HEK293 (cell line): Measurements from ENCODE around the gene CFAP90.
A peak's percentile ranks its signal among the peaks of the same experiment; 100 is the strongest.

Source experiments
- CTCF ChIA-PET: fragments of 350-600 bp; formaldehyde crosslinking; extraction: SDS; loops from one replicate; lab custom pipeline; 2021; ENCODE audit warnings: antibody characterized with exemption; lab: Yijun Ruan, JAX
- POLR2A ChIA-PET: fragments of 300-600 bp; formaldehyde crosslinking; extraction: SDS; loops from one replicate; lab custom pipeline; 2020; ENCODE audit warnings: antibody characterized with exemption, inconsistent platforms; lab: Yijun Ruan, JAX
- H3K27ac ChIP-seq: fragments of 200-500 bp; sonication (Bioruptor generic); 2 replicates; pipeline ENCODE4 v1.5.1; 2014; ENCODE audit warnings: low read depth, low read length, control low read depth, inconsistent platforms; ENCODE audit errors: extremely low read depth
- H3K36me3 ChIP-seq, 2 experiments: fragments of 200-500 bp in 1 of 2; sonication (Bioruptor generic) in 1 of 2; 1 replicate in 1 of 2; 2 replicates in 1 of 2; pipeline ENCODE4 v1.5.1; 2014 to 2017; ENCODE audit warnings: inconsistent platforms in 2 of 2, low read length in 2 of 2; ENCODE audit not compliant: control insufficient read depth in 2 of 2, insufficient read depth in 1 of 2
- H3K4me1 ChIP-seq: fragments of 200-500 bp; sonication (Bioruptor generic); 2 replicates; pipeline ENCODE4 v1.5.1; 2014; ENCODE audit warnings: mild to moderate bottlenecking, low read length, inconsistent platforms; ENCODE audit not compliant: control insufficient read depth, insufficient read depth
- H3K4me3 ChIP-seq: 2 replicates; pipeline ENCODE4 v1.5.1; 2011; ENCODE audit warnings: low read depth, mild to moderate bottlenecking, control low read depth, low read length, moderate library complexity
- H3K9me3 ChIP-seq: fragments of 200-500 bp; sonication (Bioruptor generic); 2 replicates; pipeline ENCODE4 v1.5.1; 2014; ENCODE audit warnings: low read depth, low read length, inconsistent platforms; ENCODE audit not compliant: control insufficient read depth, insufficient read depth
- EGR2 ChIP-seq: fragments of 450-650 bp; formaldehyde crosslinking; IDR thresholded peaks from 2 replicates; pipeline ENCODE4 v1.5.1; 2016; ENCODE audit warnings: low read depth, missing biosample characterization, missing genetic modification characterization
- HOXA7 ChIP-seq: sonication (generic); formaldehyde crosslinking; IDR thresholded peaks from 2 replicates; pipeline ENCODE4 v1.8.1; 2022; ENCODE audit warnings: missing genetic modification reagents, borderline replicate concordance
- PRDM1 ChIP-seq: fragments of 450-650 bp; formaldehyde crosslinking; IDR thresholded peaks from 2 replicates; pipeline ENCODE4; 2016; ENCODE audit warnings: missing biosample characterization, missing genetic modification characterization
- REPIN1 ChIP-seq: fragments of 450-650 bp; formaldehyde crosslinking; IDR thresholded peaks from 2 replicates; pipeline ENCODE4 v1.5.1; 2017; ENCODE audit warnings: missing biosample characterization, missing genetic modification characterization, low read depth
- ZBTB21 ChIP-seq: fragments of 450-650 bp; formaldehyde crosslinking; IDR thresholded peaks from 2 replicates; pipeline ENCODE4 v1.5.1; 2017; ENCODE audit warnings: missing biosample characterization, missing genetic modification characterization
- ZEB2 ChIP-seq: fragments of 450-650 bp; formaldehyde crosslinking; IDR thresholded peaks from 2 replicates; pipeline ENCODE4 v1.5.1; 2016; ENCODE audit warnings: missing biosample characterization, missing genetic modification characterization
- ZFP37 ChIP-seq: fragments of 450-650 bp; formaldehyde crosslinking; IDR thresholded peaks from 2 replicates; pipeline ENCODE4 v1.5.1; 2016; ENCODE audit warnings: missing biosample characterization, missing genetic modification characterization
- ZNF10 ChIP-seq: fragments of 450-650 bp; formaldehyde crosslinking; IDR thresholded peaks from 2 replicates; pipeline ENCODE4 v1.5.1; 2017; ENCODE audit warnings: missing biosample characterization, missing genetic modification characterization
- ZNF112 ChIP-seq: fragments of 450-650 bp; formaldehyde crosslinking; IDR thresholded peaks from 2 replicates; pipeline ENCODE4 v1.5.0; 2017; ENCODE audit warnings: missing biosample characterization, missing genetic modification characterization
- ZNF132 ChIP-seq: fragments of 450-650 bp; formaldehyde crosslinking; IDR thresholded peaks from 2 replicates; pipeline ENCODE4 v1.5.1; 2017; ENCODE audit warnings: missing biosample characterization, missing genetic modification characterization, borderline replicate concordance
- ZNF146 ChIP-seq: fragments of 450-650 bp; formaldehyde crosslinking; IDR thresholded peaks from 2 replicates; pipeline ENCODE4 v1.5.1; 2016; ENCODE audit warnings: missing biosample characterization, missing genetic modification characterization
- ZNF214 ChIP-seq: fragments of 450-650 bp; formaldehyde crosslinking; IDR thresholded peaks from 2 replicates; pipeline ENCODE4 v1.5.1; 2017; ENCODE audit warnings: missing biosample characterization, mild to moderate bottlenecking, missing genetic modification characterization, borderline replicate concordance
- ZNF223 ChIP-seq: fragments of 450-650 bp; formaldehyde crosslinking; IDR thresholded peaks from 2 replicates; pipeline ENCODE4 v1.5.1; 2016; ENCODE audit warnings: missing biosample characterization, missing genetic modification characterization
- ZNF23 ChIP-seq: fragments of 450-650 bp; formaldehyde crosslinking; IDR thresholded peaks from 2 replicates; pipeline ENCODE4 v1.5.1; 2016; ENCODE audit warnings: missing biosample characterization, missing genetic modification characterization, borderline replicate concordance
- ZNF239 ChIP-seq: fragments of 450-650 bp; formaldehyde crosslinking; IDR thresholded peaks from 2 replicates; pipeline ENCODE4 v1.5.1; 2016; ENCODE audit warnings: missing biosample characterization, missing genetic modification characterization
- ZNF248 ChIP-seq: fragments of 450-650 bp; formaldehyde crosslinking; IDR thresholded peaks from 2 replicates; pipeline ENCODE4 v1.5.1; 2017; ENCODE audit warnings: missing biosample characterization, missing genetic modification characterization
- ZNF302 ChIP-seq: fragments of 450-650 bp; formaldehyde crosslinking; IDR thresholded peaks from 2 replicates; pipeline ENCODE4 v1.5.1; 2016; ENCODE audit warnings: missing biosample characterization, missing genetic modification characterization, low read depth
- ZNF391 ChIP-seq: fragments of 450-650 bp; formaldehyde crosslinking; IDR thresholded peaks from 2 replicates; pipeline ENCODE4 v1.5.1; 2016; ENCODE audit warnings: low read depth, missing biosample characterization, missing genetic modification characterization, borderline replicate concordance
- ZNF529 ChIP-seq: fragments of 450-650 bp; formaldehyde crosslinking; IDR thresholded peaks from 2 replicates; pipeline ENCODE4 v1.5.1; 2017; ENCODE audit warnings: missing genetic modification characterization, missing biosample characterization; ENCODE audit not compliant: insufficient replicate concordance
- ZNF530 ChIP-seq: fragments of 450-650 bp; formaldehyde crosslinking; IDR thresholded peaks from 2 replicates; pipeline ENCODE4 v1.5.1; 2016; ENCODE audit warnings: low read depth, missing biosample characterization, missing genetic modification characterization
- ZNF585B ChIP-seq: fragments of 450-650 bp; formaldehyde crosslinking; IDR thresholded peaks from 2 replicates; pipeline ENCODE4 v1.5.1; 2016; ENCODE audit warnings: missing biosample characterization, missing genetic modification characterization
- ZNF658 ChIP-seq: fragments of 450-650 bp; formaldehyde crosslinking; IDR thresholded peaks from 2 replicates; pipeline ENCODE4; 2016; ENCODE audit warnings: missing biosample characterization, missing genetic modification characterization
- ZNF776 ChIP-seq: fragments of 450-650 bp; formaldehyde crosslinking; IDR thresholded peaks from 2 replicates; pipeline ENCODE4 v1.5.0; 2017; ENCODE audit warnings: missing biosample characterization, missing genetic modification characterization, borderline replicate concordance
- ZNF792 ChIP-seq: fragments of 450-650 bp; formaldehyde crosslinking; IDR thresholded peaks from 2 replicates; pipeline ENCODE4 v1.5.1; 2016; ENCODE audit warnings: missing biosample characterization, missing genetic modification characterization
- ZSCAN16 ChIP-seq: fragments of 450-650 bp; formaldehyde crosslinking; IDR thresholded peaks from 2 replicates; pipeline ENCODE4 v1.5.1; 2016; ENCODE audit warnings: missing biosample characterization, missing genetic modification characterization
- TF ChIP-seq, protein P1 (sequence below): fragments of 450-650 bp; formaldehyde crosslinking; IDR thresholded peaks from 2 replicates; pipeline ENCODE4 v1.5.1; 2016; ENCODE audit warnings: missing biosample characterization, missing genetic modification characterization
- TF ChIP-seq, protein P2 (sequence below): fragments of 450-650 bp; formaldehyde crosslinking; IDR thresholded peaks from 2 replicates; pipeline ENCODE4 v1.5.1; 2016; ENCODE audit warnings: missing biosample characterization, missing genetic modification characterization

Gene CFAP90

GRCh38 chr5:7876867-7877266 lies 25.9 kb upstream of the CFAP90 start:
- H3K4me3 ChIP-seq: no peak overlapping the region
- ChIA-PET CTCF (interaction anchor here (0.7 to 5.6 kb wide), 5 partner anchors 10 to 275 kb away, joined by 3 to 32 read pairs (median 4); no protein-coding TSS in a partner anchor), POLR2A (interaction anchor here (6.2 kb wide), 1 partner anchor 8 kb away, joined by 22 read pairs; the partner anchor contains the start of genes FASTKD3 and MTRR)
- H3K9me3 ChIP-seq: no peaks in the 10 kb centered on the region
- TF ChIP-seq REPIN1 (tag by site-specific recombination) (no peak), ZNF391 (tag by site-specific recombination) (no peak), ZNF132 (tag by site-specific recombination) (no peak), ZNF214 (no peak), ZNF112 (tag by site-specific recombination) (no peak)
- no peaks in the 10 kb centered on the region for H3K4me1 ChIP-seq
- H3K36me3 ChIP-seq: peaks cover 42 to 95% of the 10 kb centered on the region in 2 experiments
- no peak overlapping the region for H3K27ac ChIP-seq

- TF ChIP-seq ZFP37 (tag by site-specific recombination) (peak; percentile 99), ZNF239 (tag by site-specific recombination) (no peak)
- CTCF ChIA-PET: interaction anchor here (0.6 to 5.6 kb wide), 2 partner anchors 11 to 1033 kb away, joined by 3 to 32 read pairs; no protein-coding TSS in a partner anchor
These were observed 24.2 kb upstream of the CFAP90 start for GRCh38 chr5:7875151-7875550.

GRCh38 chr5:7874639-7875038 lies 23.7 kb upstream of the CFAP90 start:
- H3K27ac ChIP-seq: no peak overlapping the region
- H3K4me3 ChIP-seq: no peak overlapping the region
- CTCF ChIA-PET: interaction anchor here (5.6 kb wide), 1 partner anchor 12 kb away, joined by 32 read pairs; no protein-coding TSS in a partner anchor
- TF ChIP-seq EGR2 (tag by site-specific recombination) (no peak), ZSCAN16 (no peak), ZNF776 (tag by site-specific recombination) (no peak), ZNF792 (tag by site-specific recombination) (no peak), ZNF239 (tag by site-specific recombination) (no peak), ZNF146 (no peak), ZBTB21 (no peak), HOXA7 (no peak), ZNF658 (tag by site-specific recombination) (no peak), ZNF530 (tag by site-specific recombination) (no peak)
- TF ChIP-seq, all 188 proteins: peak for 0
- peaks cover 15% of the 10 kb centered on the region for H3K4me1 ChIP-seq
- POLR2A ChIA-PET: no interaction called here
- H3K36me3 ChIP-seq: peaks cover 39 to 87% of the 10 kb centered on the region in 2 experiments
- H3K9me3 ChIP-seq: no peaks in the 10 kb centered on the region

More at GRCh38 chr5:7875151-7875550, 24.2 kb upstream of the CFAP90 start:
- POLR2A ChIA-PET: no interaction called here
- Histone ChIP-seq H3K4me1 (peaks cover 14% of the 10 kb centered on the region), H3K9me3 (no peaks in the 10 kb centered on the region), H3K27ac (no peak overlapping the region), H3K4me3 (no peak overlapping the region), H3K36me3 (peaks cover 39 to 92% of the 10 kb centered on the region in 2 experiments)

DNA sequence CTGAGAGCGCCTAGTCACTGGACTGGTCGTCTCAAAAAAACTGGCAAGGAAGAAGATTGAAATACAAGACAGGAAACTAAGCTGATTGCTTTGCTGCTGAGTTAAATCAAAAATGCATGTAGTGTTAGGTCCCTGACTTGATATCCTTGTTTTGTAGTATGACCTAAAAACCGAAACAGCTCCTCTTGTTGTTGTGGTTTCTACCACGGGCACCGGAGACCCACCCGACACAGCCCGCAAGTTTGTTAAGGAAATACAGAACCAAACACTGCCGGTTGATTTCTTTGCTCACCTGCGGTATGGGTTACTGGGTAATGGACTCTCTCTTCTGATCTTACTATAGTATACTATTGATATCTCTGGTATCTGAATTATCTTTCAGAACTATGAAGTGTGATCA lies 22.3 kb upstream of the CFAP90 start:
- H3K4me1 ChIP-seq: peaks cover 15% of the 10 kb centered on the region
- H3K27ac ChIP-seq: no peak overlapping the region
- POLR2A ChIA-PET: no interaction called here
- peaks cover 36 to 74% of the 10 kb centered on the region in 2 experiments for H3K36me3 ChIP-seq
- no peak overlapping the region for H3K4me3 ChIP-seq
- H3K9me3 ChIP-seq: no peaks in the 10 kb centered on the region
- CTCF ChIA-PET: interaction anchor here (1.2 to 2.5 kb wide), 2 partner anchors 13 to 15 kb away, joined by 6 to 15 read pairs; no protein-coding TSS in a partner anchor
- no peak for TF ChIP-seq PRDM1 (tag by site-specific recombination)
- TF ChIP-seq ZNF585B (tag by site-specific recombination): no peak
- TF ChIP-seq, protein P1, sequence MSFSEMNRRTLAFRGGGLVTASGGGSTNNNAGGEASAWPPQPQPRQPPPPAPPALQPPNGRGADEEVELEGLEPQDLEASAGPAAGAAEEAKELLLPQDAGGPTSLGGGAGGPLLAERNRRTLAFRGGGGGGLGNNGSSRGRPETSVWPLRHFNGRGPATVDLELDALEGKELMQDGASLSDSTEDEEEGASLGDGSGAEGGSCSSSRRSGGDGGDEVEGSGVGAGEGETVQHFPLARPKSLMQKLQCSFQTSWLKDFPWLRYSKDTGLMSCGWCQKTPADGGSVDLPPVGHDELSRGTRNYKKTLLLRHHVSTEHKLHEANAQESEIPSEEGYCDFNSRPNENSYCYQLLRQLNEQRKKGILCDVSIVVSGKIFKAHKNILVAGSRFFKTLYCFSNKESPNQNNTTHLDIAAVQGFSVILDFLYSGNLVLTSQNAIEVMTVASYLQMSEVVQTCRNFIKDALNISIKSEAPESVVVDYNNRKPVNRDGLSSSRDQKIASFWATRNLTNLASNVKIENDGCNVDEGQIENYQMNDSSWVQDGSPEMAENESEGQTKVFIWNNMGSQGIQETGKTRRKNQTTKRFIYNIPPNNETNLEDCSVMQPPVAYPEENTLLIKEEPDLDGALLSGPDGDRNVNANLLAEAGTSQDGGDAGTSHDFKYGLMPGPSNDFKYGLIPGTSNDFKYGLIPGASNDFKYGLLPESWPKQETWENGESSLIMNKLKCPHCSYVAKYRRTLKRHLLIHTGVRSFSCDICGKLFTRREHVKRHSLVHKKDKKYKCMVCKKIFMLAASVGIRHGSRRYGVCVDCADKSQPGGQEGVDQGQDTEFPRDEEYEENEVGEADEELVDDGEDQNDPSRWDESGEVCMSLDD (tag by site-specific recombination): no peak
- TF ChIP-seq ZNF10 (tag by site-specific recombination): no peak
- no peak for TF ChIP-seq ZNF223 (tag by site-specific recombination)
- no peak for TF ChIP-seq ZNF248 (tag by site-specific recombination)
- TF ChIP-seq, protein P2, sequence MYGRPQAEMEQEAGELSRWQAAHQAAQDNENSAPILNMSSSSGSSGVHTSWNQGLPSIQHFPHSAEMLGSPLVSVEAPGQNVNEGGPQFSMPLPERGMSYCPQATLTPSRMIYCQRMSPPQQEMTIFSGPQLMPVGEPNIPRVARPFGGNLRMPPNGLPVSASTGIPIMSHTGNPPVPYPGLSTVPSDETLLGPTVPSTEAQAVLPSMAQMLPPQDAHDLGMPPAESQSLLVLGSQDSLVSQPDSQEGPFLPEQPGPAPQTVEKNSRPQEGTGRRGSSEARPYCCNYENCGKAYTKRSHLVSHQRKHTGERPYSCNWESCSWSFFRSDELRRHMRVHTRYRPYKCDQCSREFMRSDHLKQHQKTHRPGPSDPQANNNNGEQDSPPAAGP (tag by site-specific recombination): no peak
- TF ChIP-seq ZNF302 (tag by site-specific recombination): no peak
- no peak for TF ChIP-seq ZNF23 (tag by site-specific recombination)
- TF ChIP-seq ZEB2 (tag by site-specific recombination): no peak
- TF ChIP-seq ZNF529: no peak
- TF ChIP-seq ZSCAN16: no peak
- no peak for TF ChIP-seq ZBTB21
